Measurements from ENCODE around the gene WNT7A.

GRCh38 chr3:13844286-13844685, 35.6 kb downstream of the WNT7A start:
- TF ChIP-seq CTCF (IDR thresholded peaks at IDR 0.05) (no peak), POLR2A (IDR thresholded peaks at IDR 0.05) (no peak)
